GM19023 (cell line): ENCODE results near the gene BAZ2B.
A peak's percentile ranks its signal among the peaks of the same experiment; 100 is the strongest.

Experiments used
- ATAC-seq: cut with Tn5 transposase; IDR thresholded peaks from one replicate; pipeline ENCODE4 v1.9.1; 2021; ENCODE audit warnings: mild to moderate bottlenecking, moderate library complexity; ENCODE audit not compliant: unreplicated experiment

The BAZ2B gene

DNA sequence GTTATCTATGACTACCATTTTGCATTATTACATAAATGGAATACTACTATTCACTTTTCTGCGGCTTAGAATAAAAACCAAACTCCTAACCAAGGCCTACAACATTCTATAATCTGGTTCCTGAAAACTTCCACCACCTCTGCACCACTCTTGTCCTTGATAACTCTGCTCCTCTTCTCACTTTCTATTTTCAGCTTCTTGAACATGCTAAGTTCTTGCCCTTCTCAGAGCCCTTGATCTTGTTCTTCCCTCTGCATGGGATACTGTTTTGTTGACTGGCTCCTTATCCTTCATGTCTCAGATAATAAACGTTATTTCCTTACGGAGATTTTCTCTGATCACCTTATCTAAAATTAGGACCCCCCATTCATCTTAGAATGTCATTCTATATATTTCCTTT lies 264.4 kb downstream of the BAZ2B start:
- no peak for ATAC-seq

DNA sequence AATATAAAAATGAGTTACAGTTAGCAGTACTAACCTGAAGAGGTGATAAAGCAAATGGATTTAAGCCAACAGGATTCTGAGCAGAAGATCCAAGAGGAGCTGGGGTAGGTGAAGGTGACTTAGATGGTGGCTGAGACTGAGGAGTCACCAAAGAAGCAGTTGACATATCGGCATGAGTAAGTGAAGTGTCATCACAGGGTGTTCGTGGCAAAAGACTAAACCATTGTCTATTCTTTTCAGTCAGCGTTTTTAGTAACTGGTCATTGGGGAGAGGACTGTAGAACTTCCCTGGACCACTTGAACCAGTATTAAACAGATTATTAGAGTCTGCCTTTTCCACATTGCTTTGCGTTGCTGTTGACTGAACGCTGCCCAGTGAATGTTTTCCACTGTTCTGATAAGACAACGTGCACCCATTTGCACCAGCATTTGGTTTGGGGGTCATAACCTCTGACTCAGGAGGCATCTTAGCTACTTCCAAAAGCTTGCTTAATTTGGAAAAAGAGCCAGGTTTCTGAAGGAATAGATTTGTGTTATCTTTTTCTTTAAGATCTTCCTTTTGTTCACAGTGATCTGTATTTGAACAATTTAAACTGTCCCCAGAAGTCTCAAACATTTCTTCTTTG lies 266.6 kb downstream of the BAZ2B start:
- no peak for ATAC-seq

DNA sequence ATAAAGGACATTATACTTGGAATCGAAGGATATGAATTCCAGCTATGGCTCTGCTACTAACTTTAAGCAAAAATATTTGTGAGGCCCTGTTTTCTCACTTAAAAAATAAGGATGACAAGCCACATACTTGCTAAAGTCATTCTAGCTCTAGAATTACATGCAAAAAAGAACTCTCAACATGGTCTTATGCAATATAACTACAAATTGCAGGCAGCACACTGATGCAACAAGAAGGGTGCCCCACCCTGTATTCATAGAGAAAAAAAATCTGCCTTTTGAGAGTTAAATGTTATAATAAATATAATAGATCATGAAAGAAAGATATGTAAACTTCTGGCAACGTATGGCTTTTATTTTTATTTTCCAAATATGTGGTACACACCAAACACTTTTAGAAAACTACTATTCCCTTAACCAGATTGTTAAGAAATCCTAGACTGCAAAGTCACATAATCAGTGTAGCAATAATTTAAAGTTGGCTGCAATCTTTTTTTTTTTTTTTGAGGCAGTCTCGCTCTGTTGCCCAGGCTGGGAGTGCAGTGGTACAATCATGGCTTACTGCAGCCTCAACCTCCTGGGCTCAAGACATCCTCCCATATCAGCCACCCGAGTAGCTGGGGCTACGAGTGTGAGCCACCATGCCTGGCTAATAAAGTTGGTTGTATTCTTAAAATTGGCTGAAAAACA lies 289.6 kb downstream of the BAZ2B start:
- ATAC-seq, result no peak

DNA sequence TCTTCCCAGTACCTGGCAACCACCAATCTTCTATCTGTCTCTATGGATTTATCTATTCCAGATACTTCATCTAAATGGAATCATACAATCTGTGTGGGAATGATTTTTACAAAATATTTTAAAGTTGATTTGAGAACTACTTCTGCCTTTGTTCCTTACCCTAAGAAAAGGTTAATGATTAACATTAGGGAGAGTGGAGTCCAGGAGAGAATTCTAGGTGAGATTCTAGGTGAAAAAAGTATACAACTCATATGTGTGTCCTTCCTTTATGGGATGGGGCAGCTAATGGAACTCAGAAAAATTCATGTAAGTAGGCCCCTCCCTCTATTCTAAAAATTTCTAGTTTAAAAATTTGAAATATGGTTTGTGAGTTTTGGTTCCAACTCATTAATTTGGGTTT lies 293.9 kb downstream of the BAZ2B start:
- no peak for ATAC-seq

DNA sequence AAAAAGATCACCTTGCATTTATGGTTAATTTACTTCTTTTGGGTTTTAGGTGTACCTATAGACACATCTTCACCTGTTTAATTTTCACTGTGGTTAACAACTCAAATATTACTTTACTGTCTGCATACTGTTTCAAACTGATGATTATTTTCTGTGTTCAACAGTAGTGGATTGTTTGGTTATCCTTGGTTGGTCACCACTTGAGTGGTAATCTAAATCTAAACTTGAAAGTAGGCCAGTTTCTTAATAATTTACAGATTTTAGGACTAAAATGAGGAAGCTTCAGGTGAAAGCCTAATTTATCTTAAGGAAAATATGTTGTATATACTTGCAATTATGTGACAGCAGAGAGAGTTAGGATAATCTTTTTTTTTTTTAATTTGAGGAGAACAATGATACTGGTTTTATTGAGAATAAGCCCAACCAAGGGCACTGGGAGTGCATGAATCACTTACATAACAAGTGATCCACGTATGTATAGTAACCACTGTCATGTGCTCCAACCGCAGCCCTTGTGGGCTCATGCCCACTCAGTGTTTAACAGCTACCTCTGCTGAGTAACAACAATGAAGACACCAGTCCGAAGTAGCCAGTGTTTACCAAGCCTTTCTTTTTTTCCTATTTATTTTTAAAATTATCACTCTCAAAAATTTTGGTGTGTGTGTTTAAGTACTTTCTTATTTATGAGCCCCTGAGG lies 298.8 kb downstream of the BAZ2B start:
- ATAC-seq, result no peak

DNA sequence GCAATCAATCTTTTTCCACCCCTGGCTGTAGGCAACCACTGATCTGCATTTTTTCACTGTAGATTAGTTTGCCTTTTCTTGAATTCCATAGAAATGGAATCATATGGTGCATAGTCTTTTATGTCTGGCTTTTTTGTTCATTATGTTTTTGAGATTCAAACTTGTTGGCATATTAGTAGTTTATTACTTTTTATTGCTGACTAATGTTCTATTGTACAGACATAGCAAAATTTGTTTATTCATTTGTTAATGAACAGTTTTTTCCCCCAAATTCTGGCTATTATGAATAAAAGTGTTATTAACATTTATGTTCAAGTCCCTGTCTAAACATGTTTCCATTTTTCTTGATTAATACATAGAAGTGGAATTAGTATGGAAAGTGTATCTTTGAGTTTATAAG lies 308.4 kb downstream of the BAZ2B start:
- no peak for ATAC-seq

DNA sequence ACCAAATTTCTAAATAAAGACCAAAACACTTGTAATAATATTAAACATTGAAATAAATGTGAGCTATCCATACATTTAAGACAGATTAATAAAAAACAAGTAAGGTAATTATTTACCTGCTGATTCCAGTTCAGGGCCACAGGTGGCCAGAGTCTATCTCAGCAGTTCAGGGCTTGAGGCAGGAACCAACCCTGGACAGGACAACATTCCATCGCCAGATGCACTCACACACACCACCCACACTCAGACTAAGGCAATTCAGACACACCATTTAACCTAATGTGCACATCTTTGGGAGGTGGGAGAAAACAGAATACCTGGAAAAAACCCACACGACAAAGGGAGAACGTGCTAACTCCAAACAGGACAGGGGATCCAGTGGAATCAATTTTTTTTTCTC lies 315.8 kb downstream of the BAZ2B start:
- ATAC-seq, result no peak

DNA sequence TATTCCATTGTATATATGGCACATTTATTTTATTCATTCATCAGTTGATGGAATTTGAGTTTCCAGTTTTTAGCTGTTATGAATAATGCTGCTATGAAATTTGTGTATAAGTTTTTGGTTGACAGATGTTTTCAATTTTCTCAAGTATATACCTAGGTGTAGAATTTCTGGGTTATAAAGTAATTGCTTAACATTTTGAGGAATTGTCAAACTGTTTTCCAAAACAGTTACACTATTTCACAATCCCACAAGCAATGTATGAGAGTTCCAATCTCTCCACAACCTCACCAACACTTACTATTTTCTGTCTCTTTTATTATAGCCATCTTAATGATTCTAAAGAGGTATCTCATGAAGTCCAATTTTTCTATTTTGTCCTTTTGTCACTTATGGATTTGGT lies 317.4 kb downstream of the BAZ2B start:
- no peak for ATAC-seq

DNA sequence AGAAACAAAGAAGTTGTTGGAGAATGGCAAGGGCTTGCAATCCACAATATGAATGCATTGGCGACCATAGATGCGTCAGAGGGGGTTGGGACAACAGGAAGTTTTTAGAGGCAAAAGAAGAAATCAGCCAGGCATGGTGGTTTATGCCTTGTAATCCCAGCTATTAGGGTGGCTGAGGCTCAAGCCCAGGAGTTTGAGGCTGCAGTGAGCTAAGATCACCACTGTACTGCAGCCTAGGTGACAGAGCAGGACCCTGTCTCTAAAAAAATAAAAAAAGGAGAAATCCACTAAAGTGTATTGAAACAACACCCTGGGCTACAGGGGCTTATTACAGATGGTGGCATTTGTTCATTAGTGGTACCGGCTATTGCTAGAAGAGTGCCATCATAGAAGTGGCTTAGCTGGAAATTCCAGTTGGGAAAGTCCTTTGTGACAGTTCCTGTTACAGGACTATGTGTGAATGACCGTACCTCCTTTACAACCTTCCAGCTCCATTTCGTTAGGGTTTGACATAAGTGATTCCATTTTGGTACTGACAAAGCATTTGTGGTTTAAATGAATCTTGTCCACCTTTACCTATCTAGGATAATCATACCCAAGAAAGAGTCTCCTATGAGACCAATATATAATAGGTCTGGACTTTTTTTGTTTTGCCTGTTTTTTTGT lies 319.2 kb downstream of the BAZ2B start:
- ATAC-seq, result no peak

DNA sequence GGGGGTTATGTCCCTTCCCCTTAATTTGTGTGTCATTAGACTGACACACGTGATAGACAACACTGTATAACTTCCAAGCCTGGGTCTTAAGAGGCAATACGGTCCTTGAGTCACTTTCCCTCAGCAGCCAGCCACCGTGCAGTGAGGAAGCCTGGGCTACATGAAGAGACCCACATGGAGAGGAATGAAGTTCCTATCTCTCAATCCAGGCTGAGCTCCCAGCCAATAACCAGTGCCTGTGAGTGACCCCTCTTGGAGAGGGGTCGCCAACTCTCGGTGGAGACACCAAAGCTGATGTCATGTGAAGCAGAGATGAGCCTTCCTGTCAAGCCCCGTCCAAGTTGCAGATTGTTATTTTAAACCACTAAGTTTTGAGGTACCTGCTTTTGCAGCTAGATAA lies 324.2 kb downstream of the BAZ2B start:
- ATAC-seq, result no peak

DNA sequence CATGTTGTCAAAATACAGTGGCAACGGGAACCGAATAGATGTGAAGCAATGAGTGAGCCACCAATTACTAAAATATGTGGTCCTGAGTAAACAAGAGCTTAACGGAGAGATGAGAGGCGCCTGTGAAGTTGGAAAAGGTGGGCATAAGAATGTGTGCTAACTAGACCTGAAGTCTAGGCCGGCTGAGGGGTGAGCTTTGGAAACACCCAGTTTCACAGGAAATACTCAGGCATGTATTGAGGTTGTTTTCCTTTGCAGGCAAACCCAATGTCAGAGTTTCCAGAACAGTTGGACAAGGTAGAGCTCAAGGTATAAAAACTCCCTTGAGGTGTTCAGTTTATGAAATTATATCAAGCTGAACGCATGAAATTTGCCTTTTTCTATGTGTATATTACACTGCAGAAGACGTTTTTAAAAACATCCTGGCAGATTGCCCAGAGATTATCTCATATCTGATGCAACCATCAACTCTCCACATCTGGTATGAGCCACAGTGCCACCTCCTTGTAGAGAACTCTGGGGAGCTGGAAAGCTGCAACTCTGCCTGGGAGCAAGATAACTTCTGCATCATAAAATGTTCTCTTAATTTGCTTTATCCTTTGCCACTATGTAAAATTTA lies 325.9 kb downstream of the BAZ2B start:
- ATAC-seq, result no peak

DNA sequence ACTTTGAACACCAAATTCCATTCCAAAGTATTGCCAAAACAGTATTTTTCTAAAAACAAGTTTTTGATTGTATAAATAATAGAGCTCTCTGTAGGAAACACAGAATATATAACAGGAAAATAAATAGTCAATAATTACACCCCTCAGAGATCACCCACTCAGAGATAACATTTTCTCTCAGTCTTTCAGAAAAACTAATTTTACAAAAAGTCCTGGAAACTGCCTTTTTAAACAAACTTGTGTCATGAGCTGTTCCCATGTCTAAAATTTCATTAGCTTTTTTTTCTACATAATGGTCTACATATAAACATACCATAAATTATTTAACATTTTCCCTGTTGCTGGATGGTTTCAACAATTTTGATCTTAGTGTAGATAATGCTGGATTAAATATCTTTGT lies 328.6 kb downstream of the BAZ2B start:
- ATAC-seq, result no peak

DNA sequence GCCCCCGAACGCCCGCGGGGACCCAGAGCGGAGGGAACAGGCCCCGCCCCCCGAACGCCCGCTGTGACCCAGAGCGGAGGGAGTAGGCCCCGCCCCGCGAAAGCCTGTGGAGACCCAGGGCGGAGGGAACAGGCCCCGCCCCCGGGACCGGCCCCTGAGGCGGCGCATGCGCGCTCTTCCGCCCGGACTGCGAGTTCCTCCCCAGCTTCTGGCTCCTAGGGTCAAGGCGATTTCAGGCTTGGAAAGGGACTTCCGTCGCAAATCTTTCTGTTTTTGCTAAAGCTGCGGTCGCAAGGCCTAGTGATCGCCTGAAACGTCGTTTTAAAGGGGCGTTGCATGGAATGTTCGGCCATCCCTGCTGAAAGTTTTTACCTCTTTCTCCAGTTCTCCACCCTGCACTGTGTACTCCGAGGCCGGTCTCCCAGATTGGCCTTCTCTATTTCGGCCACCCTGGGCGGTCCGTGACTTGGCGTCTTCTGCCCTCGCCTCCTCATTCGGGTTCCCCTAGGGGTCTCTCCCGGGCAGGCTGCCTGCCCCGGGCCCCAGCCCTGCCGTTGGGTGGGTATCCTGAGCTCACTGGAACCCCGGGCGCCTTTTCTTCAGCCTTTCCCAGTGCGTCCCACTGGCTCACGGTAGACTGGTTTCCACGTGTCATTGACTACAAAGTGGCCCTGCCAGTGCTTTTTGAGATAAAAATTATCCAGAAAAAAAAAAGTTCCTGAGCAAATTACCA lies 329.5 kb downstream of the BAZ2B start:
- ATAC-seq, result peak; percentile 93

DNA sequence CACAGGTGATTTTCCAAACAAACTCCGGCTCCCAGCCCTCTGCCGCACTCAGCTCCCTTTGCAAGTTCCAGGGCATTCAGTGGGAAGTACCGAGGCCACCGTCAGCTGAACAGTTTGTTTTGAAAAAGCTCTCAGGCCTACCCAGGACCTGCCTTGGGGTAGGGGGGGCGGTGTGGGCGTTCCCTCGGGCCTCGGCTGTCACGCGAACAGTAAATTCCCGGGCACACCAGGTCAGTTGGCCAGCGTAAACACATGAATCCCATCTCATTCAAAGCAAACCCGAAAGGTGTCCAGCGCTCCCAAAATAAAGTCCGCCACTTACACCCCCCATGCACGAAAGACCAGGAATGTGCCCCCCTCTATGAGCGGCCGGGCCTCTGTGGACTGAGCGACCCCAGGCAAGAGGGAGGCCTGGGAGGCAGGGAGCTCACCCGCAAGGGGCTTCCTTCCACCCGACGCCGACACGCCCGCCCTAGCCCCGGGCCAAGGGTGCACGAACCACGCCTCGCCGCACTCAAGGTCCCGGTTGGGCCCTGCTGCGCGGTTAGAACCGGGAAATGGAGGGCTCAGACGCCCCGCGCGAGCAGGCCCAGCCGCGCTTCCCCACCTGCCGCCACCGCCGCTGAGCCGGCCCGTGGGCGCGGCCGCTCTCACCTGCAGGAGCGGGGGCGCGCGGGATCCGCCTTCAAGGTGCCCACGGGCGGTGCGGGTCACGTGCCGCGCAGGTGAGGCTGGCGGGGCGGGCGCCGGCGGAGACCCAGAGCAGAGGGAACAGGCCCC lies 330.2 kb downstream of the BAZ2B start, which contains the start of gene WDSUB1:
WDSUB1 (minus strand) TSS at position 775 of the 780 bp plus-strand sequence. CDS start 3,634 bp downstream, outside the sequence.
- peak; percentile 39 for ATAC-seq

DNA sequence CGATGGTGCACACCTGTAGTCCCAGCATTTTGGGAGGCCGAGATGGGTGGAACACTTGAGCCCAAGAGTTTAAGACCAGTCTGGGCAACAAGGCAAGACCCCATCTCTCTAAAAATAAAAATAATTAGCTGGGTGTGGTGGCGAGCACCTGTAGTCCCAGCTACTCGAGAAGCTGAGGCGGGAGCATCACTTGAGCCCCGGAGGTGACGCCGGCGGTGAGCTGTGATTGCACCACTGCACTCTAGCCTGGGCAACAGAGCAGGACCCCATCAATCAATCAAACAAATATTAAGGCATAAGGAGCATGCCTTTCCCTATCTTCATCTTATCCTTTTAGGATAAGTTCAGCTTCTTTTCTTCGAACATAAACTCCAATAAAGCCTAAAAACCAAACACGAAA lies 330.9 kb downstream of the BAZ2B start:
- ATAC-seq, result no peak

DNA sequence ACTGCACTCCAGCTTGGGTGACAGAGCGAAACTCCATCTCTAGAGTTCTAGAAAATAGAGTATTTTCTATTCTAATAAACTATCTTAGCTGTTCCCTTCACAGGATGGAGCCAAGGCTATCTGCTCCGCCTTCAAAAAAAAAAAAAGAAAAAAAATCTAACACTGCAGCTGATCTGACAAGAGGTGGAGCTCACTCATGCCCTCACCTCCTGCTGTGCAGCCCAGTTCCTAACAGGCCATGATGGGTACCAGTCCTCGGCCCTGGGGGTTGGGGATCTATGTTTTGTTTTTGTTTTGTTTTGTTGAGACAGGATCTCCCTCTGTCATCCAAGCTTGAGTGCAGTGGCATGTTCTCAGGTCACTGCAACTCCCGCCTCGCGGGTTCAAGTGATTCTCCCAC lies 332.8 kb downstream of the BAZ2B start:
- ATAC-seq, result no peak

DNA sequence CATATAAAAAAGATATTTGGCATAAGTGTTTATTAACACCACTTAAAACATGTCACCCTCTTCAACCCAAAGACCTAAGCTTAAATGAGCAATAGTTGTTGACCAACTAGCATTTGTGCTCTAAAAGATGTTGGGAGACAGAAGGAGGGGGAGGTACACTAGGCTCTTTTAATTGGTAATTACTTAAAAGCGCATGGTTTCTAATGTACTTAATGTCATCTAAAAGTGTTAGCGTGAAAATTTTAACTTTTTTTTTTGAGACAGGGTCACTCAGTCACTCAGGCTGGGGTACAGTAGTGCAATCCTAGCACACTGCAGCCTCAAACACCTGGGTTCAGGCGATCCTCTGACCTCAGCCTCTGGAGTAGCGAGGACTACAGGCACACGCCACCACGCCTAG lies 335.3 kb downstream of the BAZ2B start:
- ATAC-seq, result no peak

DNA sequence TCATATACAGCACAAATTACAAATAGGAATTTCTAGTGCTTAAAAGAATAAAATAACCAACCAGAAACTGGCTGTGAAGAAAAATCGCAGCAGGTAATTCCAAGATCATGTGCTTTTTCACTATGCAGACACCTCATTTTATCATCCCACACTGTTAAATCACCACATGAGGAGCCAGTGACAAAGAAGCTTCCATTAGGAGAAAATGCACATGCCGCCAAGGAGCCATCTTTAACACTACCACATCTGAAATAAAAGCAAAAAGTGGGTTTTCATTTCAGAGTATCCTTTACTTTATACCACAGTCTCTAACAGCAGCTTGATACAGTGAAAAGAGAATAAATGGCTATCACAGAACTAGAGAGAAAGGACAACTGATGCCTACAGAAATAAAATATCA lies 336.6 kb downstream of the BAZ2B start:
- no peak for ATAC-seq

DNA sequence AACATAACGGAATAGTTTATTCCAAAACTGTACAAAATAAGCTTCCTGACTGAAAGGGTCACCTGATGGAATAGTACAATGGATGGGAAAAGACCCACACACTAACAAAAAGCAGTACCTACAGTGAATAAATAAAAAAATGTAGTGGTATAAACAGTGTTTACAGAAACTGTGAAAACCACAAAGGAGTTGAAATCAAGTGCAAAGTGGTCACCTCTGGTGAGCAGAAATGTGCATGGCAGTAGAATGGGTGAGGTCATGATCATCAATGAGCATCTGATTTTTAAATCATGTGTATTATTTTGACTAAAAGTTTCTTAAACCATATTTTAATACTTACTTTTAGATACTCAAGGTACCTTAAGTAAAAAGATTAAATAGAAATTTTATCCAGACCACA lies 341.2 kb downstream of the BAZ2B start:
- no peak for ATAC-seq

DNA sequence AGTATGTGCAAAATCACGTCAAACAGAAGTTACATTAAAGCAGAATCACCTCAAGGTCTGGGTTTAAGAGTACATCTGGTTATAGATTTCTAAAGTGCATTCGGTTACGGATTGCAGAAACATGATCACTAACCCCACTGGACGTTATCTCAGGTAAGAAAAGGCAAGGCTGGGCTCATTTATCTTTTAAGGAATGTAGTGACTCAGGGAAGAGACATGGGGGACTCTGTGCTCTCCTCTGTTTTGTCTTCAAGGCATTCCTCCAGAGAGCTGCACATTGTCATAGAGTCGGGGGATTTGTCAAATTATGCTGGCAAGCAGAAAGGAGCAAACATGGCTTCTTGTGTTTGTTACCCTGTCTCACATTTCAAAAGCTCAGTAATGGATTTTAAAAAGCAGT lies 344.2 kb downstream of the BAZ2B start:
- ATAC-seq, result no peak
